Omental fat pad (tissue), 4 donors: Measurements from ENCODE around the gene AURKAIP1. TPM values are rescaled to one million over a fixed set of nuclear protein-coding genes. Genes with fewer than 3 reads are reported as not detected.
"Not testable (repeated sequence)": the region's sequence is repeated elsewhere in the genome, so short reads cannot be mapped to it uniquely, and the experiment has no call there.

Source experiments
- ATAC-seq: fragments of 150-250 bp; one replicate; pipeline ENCODE4 v1.9.1; 2016; ENCODE audit warnings: mild to moderate bottlenecking, moderate library complexity; ENCODE audit not compliant: low FRiP score
- DNase-seq: peaks from one replicate; pipeline ENCODE4 v3.0.0-alpha.2; 2019; ENCODE audit warnings: low spot score
- total RNA-seq, 4 donors: library from RNA; depleted of rRNA; stranded (reverse); fragments of >200 nt; gene quantifications; one replicate each; pipeline ENCODE4 v1.1.0, GENCODE V29; 2016
- TF ChIP-seq, protein P1 (sequence below), 3 donors: fragments of 450-650 bp; IDR thresholded peaks; one replicate each; pipeline ENCODE4 v1.5.1; 2016 to 2017; ENCODE audit warnings: antibody characterized with exemption in 3 of 3, mild to moderate bottlenecking in 3 of 3, moderate library complexity in 2 of 3

The AURKAIP1 gene
- total RNA-seq, 4 donors from 2014 or later: 96.3 to 115 (median 105) TPM

DNA sequence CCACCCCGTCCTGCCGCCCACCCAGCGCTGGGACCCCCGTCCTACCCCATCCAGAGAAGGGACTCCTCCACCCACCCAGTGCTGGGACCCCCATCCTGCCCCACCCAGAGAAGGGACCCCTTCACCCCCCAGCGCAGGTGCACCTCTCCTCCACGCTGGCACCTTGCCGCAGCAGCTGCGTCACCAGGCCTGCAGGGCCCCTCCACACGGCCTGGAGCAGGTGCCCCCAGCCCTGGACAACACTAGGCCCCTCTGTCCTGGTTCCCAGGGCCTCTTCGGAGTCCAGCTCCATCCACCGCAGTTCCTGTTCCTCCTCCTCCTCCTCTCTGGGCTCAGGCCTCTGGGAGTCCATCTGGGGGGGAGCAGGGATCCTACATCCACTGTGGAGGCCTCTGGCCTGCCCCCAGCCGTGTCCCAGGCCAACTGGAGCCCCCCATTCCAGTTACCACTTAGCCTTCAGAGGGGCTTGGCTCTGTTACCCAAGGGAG is 45.7 kb upstream of the AURKAIP1 start:
- DNase-seq (no peak), ATAC-seq (no peak)
- TF ChIP-seq, protein P1, sequence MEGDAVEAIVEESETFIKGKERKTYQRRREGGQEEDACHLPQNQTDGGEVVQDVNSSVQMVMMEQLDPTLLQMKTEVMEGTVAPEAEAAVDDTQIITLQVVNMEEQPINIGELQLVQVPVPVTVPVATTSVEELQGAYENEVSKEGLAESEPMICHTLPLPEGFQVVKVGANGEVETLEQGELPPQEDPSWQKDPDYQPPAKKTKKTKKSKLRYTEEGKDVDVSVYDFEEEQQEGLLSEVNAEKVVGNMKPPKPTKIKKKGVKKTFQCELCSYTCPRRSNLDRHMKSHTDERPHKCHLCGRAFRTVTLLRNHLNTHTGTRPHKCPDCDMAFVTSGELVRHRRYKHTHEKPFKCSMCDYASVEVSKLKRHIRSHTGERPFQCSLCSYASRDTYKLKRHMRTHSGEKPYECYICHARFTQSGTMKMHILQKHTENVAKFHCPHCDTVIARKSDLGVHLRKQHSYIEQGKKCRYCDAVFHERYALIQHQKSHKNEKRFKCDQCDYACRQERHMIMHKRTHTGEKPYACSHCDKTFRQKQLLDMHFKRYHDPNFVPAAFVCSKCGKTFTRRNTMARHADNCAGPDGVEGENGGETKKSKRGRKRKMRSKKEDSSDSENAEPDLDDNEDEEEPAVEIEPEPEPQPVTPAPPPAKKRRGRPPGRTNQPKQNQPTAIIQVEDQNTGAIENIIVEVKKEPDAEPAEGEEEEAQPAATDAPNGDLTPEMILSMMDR (IDR thresholded peaks at IDR 0.05): no peak

DNA sequence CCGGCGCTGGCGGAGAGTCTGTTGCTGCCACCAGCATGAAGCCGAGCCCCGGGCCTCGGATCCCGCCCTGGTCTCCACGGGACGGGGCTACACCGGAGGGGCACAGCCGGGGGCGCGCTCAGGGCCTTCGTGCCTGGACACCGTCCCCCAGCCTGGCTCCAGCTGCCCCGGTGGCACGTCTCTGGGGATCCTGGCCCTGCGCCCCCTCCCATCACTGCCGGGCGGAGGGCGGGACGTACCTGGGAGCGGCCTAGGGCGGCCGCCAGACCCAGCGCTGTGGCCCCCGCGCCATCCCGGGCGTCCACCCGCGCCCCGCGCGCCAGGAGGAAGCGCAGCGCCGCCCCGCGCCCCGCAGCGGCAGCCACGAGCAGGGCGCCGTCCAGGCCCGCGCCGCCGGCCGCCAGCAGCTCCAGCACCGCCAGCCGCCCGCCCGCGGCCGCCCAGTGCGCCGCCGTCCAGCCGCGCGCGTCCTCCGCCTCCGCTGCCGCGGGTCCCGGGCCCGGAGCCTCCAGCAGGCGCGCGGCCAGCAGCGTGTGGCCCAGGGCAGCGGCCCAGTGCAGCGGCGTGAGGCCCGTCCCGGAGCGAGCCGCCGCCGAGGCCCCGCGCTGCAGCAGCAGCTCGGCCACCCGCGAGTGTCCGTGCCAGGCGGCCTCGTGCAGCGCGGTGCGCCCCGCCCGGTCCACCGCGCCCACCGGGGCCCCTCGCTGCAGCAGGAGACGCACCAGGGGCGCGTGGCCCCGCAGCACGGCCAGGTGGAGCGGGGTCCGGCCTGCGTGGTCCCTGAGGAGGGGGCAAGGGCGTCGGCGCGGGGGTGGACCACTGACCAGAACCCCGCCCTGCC is 45.0 kb upstream of the AURKAIP1 start:
- ATAC-seq: peak; percentile 84
- TF ChIP-seq, protein P1 (IDR thresholded peaks at IDR 0.05): no peak
- DNase-seq: no peak

DNA sequence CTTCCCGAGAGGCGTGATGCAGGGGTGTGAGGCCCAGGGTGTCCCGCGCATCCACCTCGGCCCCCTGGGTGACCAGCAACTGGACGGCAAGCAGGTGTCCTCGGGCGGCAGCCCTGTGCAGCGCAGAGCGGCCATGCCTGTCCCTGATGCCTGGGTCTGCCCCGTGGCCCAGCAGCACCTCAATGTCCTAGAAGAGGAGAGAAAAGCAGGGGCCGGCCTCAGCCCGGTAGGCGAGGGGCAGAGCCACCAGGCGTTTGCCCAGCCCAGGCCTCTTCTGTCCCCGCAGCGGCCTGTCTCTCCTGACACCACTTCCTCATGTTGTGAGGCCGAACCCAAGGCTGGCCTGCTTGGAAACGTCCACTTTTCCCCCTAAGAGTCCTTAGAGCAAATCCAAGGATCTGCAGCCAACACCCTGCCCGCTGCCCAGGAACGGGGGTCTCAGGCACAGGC is 44.4 kb upstream of the AURKAIP1 start:
- no peak for ATAC-seq
- TF ChIP-seq, protein P1 (IDR thresholded peaks at IDR 0.05): no peak
- DNase-seq: no peak

DNA sequence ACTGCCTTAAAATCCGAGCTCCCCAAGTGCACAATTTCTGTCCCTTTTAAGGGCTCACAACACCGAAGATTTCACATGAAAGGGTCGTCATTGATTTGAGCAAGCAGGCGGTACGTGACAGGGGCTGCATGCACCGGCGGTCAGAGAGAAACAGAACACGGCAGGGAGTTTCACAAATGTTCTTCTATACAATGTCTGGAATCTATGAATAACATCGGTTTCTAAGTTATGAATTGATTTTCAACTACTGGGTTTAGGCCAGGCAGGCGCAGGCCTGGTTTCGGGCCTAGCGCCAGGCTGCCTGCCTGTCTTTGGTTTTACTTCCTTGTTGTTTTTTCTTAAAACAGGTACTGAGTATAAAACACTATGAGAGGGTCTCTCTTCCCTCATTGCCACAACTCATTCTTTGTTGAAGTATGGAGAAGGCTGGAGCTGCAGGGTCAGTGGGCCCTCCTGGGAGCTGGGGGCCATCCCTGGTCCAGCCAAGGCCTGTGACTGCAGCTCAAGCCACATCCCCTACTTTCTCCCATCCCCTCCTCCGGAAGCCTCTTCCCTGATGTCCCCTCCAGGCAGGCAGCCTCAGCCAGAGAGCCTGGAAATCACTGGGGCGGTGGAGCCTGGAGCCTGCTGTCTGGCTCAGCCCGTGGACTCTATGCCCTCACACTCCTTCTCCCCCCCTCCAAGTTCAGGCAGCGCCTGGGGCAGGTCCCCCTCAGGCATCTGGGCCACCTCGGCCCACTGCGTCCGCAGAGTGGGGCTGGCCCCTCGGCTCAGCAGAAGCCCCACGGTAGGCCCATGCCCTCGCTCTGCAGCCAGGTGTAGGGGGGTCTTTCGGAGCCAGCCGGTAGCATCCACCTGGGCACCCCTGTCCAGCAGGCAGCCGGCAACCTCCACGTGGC is 43.7 kb upstream of the AURKAIP1 start:
- DNase-seq (no peak), ATAC-seq (no peak)

DNA sequence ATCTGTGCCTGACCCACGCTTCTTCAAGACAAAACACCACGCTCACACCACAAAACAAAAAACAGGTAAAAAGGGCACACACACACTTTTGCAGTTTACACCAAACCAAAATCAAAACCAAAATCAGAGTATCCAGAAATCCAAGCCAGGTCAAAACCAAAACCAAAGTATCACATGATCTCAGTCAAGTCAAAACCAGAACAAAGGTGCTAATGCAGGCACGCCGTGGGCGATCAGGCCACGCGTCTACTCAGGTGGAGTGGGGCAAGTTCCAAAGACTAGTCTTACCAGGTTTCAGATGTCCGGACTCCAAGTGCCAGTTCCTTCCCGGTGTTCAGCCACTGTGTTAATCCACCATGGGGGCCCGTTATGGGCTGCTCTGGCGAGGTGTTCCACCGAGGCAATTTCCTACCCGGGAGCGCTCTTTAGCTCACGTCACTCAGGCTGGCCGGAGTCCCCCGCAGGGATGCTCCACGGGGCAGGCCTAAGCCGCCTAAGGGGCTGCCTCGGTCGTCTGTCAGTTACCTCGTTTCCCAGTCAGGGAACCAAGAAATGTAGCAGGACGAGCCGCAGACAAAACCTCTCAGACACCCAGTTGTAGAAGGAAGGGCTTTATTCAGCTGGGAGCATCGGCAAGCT is 42.9 kb upstream of the AURKAIP1 start:
- not testable (repeated sequence) for ATAC-seq, DNase-seq

More for the DNA sequence above, 43.7 kb upstream of the AURKAIP1 start:
- TF ChIP-seq, protein P1 (IDR thresholded peaks at IDR 0.05): no peak

DNA sequence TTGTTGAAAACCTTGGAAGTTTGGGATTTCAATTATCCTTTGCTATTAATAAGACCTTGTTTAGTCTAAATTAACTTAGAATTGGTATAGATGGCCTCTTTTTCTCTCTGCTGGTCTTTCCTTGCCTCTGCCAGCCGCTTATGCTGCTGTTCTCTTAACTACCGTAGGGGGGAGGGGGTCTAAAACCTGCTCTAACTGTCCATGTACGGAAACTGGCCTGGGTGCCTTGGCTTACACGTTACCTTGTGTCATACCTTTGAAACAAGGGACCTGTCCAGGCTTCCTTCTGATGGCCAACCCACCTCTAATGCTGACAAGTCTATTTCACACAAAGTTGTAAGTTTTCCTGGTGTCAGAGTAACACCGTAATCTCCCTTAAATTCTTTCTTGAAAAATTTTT is 42.4 kb upstream of the AURKAIP1 start:
- not testable (repeated sequence) for ATAC-seq, DNase-seq

DNA sequence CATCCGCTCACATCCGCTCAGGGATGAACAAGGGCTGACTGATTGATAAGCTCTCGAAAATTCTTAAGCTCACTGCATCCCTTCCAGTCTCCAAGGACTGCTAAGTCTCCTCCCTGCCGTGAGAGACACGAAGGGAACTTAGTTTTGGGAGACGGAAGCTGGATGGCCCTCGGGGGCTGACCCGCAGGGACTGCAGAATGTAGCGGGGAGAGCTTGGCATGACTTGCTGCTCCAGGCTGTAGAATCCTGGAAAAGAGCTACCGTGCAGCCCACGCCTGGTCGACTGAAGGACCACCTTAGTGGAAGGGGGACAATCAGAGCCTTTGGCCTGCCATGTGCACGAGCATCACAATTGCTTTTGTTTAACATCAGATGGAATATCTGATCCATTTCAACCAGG is 40.7 kb upstream of the AURKAIP1 start:
- DNase-seq (no peak), ATAC-seq (no peak)
- TF ChIP-seq, protein P1 (IDR thresholded peaks at IDR 0.05): no peak

DNA sequence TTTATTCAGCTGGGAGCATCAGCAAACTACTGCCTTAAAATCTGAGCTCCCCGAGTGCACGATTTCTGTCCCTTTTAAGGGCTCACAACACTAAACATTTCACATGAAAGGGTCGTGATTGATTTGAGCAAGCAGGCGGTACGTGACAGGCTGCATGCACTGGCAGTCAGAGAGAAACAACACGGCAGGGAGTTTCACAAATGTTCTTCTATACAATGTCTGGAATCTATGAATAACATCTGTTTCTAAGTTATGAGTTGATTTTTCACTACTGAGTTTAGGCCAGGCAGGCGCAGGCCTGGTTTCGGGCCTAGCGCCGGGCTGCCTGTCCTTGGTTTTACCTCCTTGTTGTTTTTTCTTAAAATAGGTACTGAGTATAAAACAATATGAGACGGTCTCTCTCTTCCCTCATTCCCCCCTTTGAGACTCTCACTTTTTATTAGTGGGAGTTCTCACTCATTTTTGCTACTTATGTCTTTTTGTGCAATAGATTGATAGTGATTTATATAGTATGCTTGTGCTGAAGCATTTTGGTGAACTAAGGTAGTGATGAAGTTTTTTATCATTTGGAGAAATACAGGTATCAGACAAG is 37.4 kb upstream of the AURKAIP1 start:
- not testable (repeated sequence) for DNase-seq, ATAC-seq
